Measurements from ENCODE around the gene ADAM17. TPM values are rescaled to one million over a fixed set of nuclear protein-coding genes. Genes with fewer than 3 reads are reported as not detected.
"Not testable (repeated sequence)": the region's sequence is repeated elsewhere in the genome, so short reads cannot be mapped to it uniquely, and the experiment has no call there.

The ADAM17 gene
- total RNA-seq, result 10 to 100 TPM; 24.0 to 24.7 TPM

GRCh38 chr2:9555297-9556120 lies at the start of gene ADAM17:
ADAM17 (minus strand) TSS chr2:9555830; CDS start chr2:9555605, 225 bp downstream.
- intact Hi-C loops (cut with micrococcal nuclease), result loop anchor here (1.0 to 2.0 kb wide), 4 partner anchors 76 to 567 kb away; partner anchors contain the start of gene RRM2
- Mint-ChIP-seq H3K4me3 (peak within 1 kb of the TSS; percentile 100), H3K27ac (peak within 1 kb of the TSS; percentile 98), H3K9me3 (no peaks in the 10 kb centered on the region), H3K27me3 (no peaks in the 10 kb centered on the region), H3K36me3 (peaks cover 8% of the 10 kb centered on the region), H3K4me1 (ENCODE audit: low read depth) (peaks cover 50% of the 10 kb centered on the region)
- POLR2A ChIA-PET, result interaction anchor here (0.6 to 3.3 kb wide), 31 partner anchors 10 to 489 kb away, joined by 3 to 38 read pairs (median 5); partner anchors contain the start of genes CPSF3, ITGB1BP1, TAF1B and YWHAQ
- CTCF ChIA-PET, result interaction anchor here (0.8 to 2.6 kb wide), 20 partner anchors 12 to 415 kb away, joined by 3 to 17 read pairs (median 4); partner anchors contain the start of genes CPSF3 and ITGB1BP1
- DNase-seq, result peak; percentile 93

- intact Hi-C loops (cut with micrococcal nuclease), result no loop called here
- Mint-ChIP-seq H3K27me3 (no peaks in the 10 kb centered on the region), H3K27ac (peak overlapping the region; percentile 33), H3K4me1 (ENCODE audit: low read depth) (peaks cover 58% of the 10 kb centered on the region), H3K9me3 (peaks cover 22% of the 10 kb centered on the region), H3K4me3 (no peak overlapping the region), H3K36me3 (peaks cover 56% of the 10 kb centered on the region)
- no peak for DNase-seq
- ChIA-PET POLR2A (interaction anchor here (1.3 kb wide), 1 partner anchor 47 kb away, joined by 3 read pairs; the partner anchor contains the start of gene ADAM17), CTCF (interaction anchor here (0.6 to 0.7 kb wide), 2 partner anchors 60 to 81 kb away, joined by 3 read pairs; no protein-coding TSS in a partner anchor)
Measured at GRCh38 chr2:9602412-9602811, 46.8 kb upstream of the ADAM17 start.

- ChIA-PET POLR2A (interaction anchor here (1.3 kb wide), 1 partner anchor 46 kb away, joined by 3 read pairs; the partner anchor contains the start of gene ADAM17), CTCF (no interaction called here)
- DNase-seq, result no peak
- H3K9me3 Mint-ChIP-seq, result peaks cover 22% of the 10 kb centered on the region
- H3K27me3 Mint-ChIP-seq, result no peaks in the 10 kb centered on the region
- intact Hi-C loops (cut with micrococcal nuclease), result no loop called here
- peaks cover 62% of the 10 kb centered on the region for H3K4me1 Mint-ChIP-seq (ENCODE audit: low read depth)
- H3K4me3 Mint-ChIP-seq, result no peak overlapping the region
- H3K27ac Mint-ChIP-seq, result no peak overlapping the region
- peaks cover 59% of the 10 kb centered on the region for H3K36me3 Mint-ChIP-seq
Measured at GRCh38 chr2:9601397-9601796, 45.8 kb upstream of the ADAM17 start.

GRCh38 chr2:9599430-9599829 lies 43.8 kb upstream of the ADAM17 start:
- Mint-ChIP-seq H3K27me3 (no peaks in the 10 kb centered on the region), H3K4me1 (ENCODE audit: low read depth) (peaks cover 65% of the 10 kb centered on the region), H3K9me3 (peaks cover 22% of the 10 kb centered on the region), H3K36me3 (peaks cover 50% of the 10 kb centered on the region), H3K4me3 (no peak overlapping the region), H3K27ac (peak overlapping the region; percentile 31)
- DNase-seq, result no peak
- CTCF ChIA-PET, result interaction anchor here (0.8 to 1.2 kb wide), 3 partner anchors 19 to 200 kb away, joined by 3 to 5 read pairs (median 4); no protein-coding TSS in a partner anchor
- POLR2A ChIA-PET, result interaction anchor here (0.8 to 1.8 kb wide), 2 partner anchors 31 to 110 kb away, joined by 3 to 6 read pairs; partner anchors contain the start of gene YWHAQ
- intact Hi-C loops (cut with micrococcal nuclease), result no loop called here

GRCh38 chr2:9596621-9597311 lies 41.1 kb upstream of the ADAM17 start:
- H3K4me3 Mint-ChIP-seq, result peak overlapping the region; percentile 55
- intact Hi-C loops (cut with micrococcal nuclease), result no loop called here
- peaks cover 46% of the 10 kb centered on the region for H3K36me3 Mint-ChIP-seq
- ChIA-PET POLR2A (interaction anchor here (1.2 to 3.8 kb wide), 6 partner anchors 11 to 157 kb away, joined by 3 to 32 read pairs (median 4); partner anchors contain the start of gene YWHAQ), CTCF (interaction anchor here (0.6 to 3.1 kb wide), 5 partner anchors 12 to 203 kb away, joined by 3 to 16 read pairs (median 6); partner anchors contain the start of gene ADAM17)
- H3K27me3 Mint-ChIP-seq, result no peaks in the 10 kb centered on the region
- H3K27ac Mint-ChIP-seq, result peak overlapping the region; percentile 85
- peaks cover 19% of the 10 kb centered on the region for H3K9me3 Mint-ChIP-seq
- peaks cover 72% of the 10 kb centered on the region for H3K4me1 Mint-ChIP-seq (ENCODE audit: low read depth)
- DNase-seq, result peak; percentile 23

- no peak for DNase-seq
- Mint-ChIP-seq H3K9me3 (peaks cover 19% of the 10 kb centered on the region), H3K4me1 (ENCODE audit: low read depth) (peaks cover 82% of the 10 kb centered on the region), H3K27ac (peak overlapping the region; percentile 85), H3K27me3 (no peaks in the 10 kb centered on the region), H3K36me3 (peaks cover 49% of the 10 kb centered on the region), H3K4me3 (peak overlapping the region; percentile 45)
- CTCF ChIA-PET, result interaction anchor here (1.3 to 3.1 kb wide), 6 partner anchors 8 to 116 kb away, joined by 4 to 16 read pairs (median 5); partner anchors contain the start of gene ADAM17
- intact Hi-C loops (cut with micrococcal nuclease), result loop anchor here (2.0 kb wide), 1 partner anchor 103 kb away; no protein-coding TSS in a partner anchor
- POLR2A ChIA-PET, result interaction anchor here (1.2 to 3.8 kb wide), 7 partner anchors 12 to 158 kb away, joined by 3 to 32 read pairs (median 5); partner anchors contain the start of gene YWHAQ
Measured at GRCh38 chr2:9595746-9596145, 40.1 kb upstream of the ADAM17 start.

GRCh38 chr2:9595256-9595655 lies 39.6 kb upstream of the ADAM17 start:
- Mint-ChIP-seq H3K36me3 (peaks cover 46% of the 10 kb centered on the region), H3K27ac (peak overlapping the region; percentile 85), H3K9me3 (peaks cover 16% of the 10 kb centered on the region), H3K4me1 (ENCODE audit: low read depth) (peaks cover 83% of the 10 kb centered on the region)
- ChIA-PET CTCF (interaction anchor here (0.7 to 3.1 kb wide), 12 partner anchors 9 to 206 kb away, joined by 3 to 16 read pairs (median 4); partner anchors contain the start of genes ADAM17 and YWHAQ), POLR2A (interaction anchor here (0.6 to 3.8 kb wide), 13 partner anchors 9 to 157 kb away, joined by 3 to 32 read pairs (median 5); partner anchors contain the start of genes ADAM17 and YWHAQ)
- DNase-seq, H3K4me3 Mint-ChIP-seq, H3K27me3 Mint-ChIP-seq: not testable (repeated sequence)
- intact Hi-C loops (cut with micrococcal nuclease), result loop anchor here (2.0 kb wide), 1 partner anchor 102 kb away; no protein-coding TSS in a partner anchor

GRCh38 chr2:9594366-9595054 lies 38.9 kb upstream of the ADAM17 start:
- Mint-ChIP-seq H3K36me3 (peaks cover 46% of the 10 kb centered on the region), H3K27me3 (no peaks in the 10 kb centered on the region), H3K4me1 (ENCODE audit: low read depth) (peaks cover 81% of the 10 kb centered on the region), H3K27ac (peak overlapping the region; percentile 83), H3K4me3 (no peak overlapping the region), H3K9me3 (peaks cover 8% of the 10 kb centered on the region)
- ChIA-PET CTCF (interaction anchor here (0.7 to 3.1 kb wide), 12 partner anchors 9 to 207 kb away, joined by 3 to 16 read pairs (median 4); partner anchors contain the start of genes ADAM17 and YWHAQ), POLR2A (interaction anchor here (0.6 to 3.8 kb wide), 13 partner anchors 9 to 158 kb away, joined by 3 to 32 read pairs (median 5); partner anchors contain the start of genes ADAM17 and YWHAQ)
- intact Hi-C loops (cut with micrococcal nuclease), result loop anchor here (1.0 to 2.0 kb wide), 9 partner anchors 14 to 159 kb away; no protein-coding TSS in a partner anchor
- no peak for DNase-seq

- Mint-ChIP-seq H3K9me3 (peaks cover 4% of the 10 kb centered on the region), H3K36me3 (peaks cover 40% of the 10 kb centered on the region), H3K4me3 (no peak overlapping the region), H3K4me1 (ENCODE audit: low read depth) (peaks cover 76% of the 10 kb centered on the region), H3K27me3 (no peaks in the 10 kb centered on the region), H3K27ac (peak overlapping the region; percentile 92)
- ChIA-PET CTCF (interaction anchor here (1.2 to 3.1 kb wide), 6 partner anchors 15 to 207 kb away, joined by 3 to 16 read pairs (median 4); partner anchors contain the start of genes ADAM17 and YWHAQ), POLR2A (interaction anchor here (0.8 to 3.8 kb wide), 10 partner anchors 12 to 118 kb away, joined by 3 to 32 read pairs (median 6); partner anchors contain the start of genes ADAM17 and YWHAQ)
- DNase-seq, result peak; percentile 30
- intact Hi-C loops (cut with micrococcal nuclease), result loop anchor here (1.0 to 2.0 kb wide), 9 partner anchors 14 to 159 kb away; no protein-coding TSS in a partner anchor
Measured at GRCh38 chr2:9593925-9594324, 38.3 kb upstream of the ADAM17 start.

GRCh38 chr2:9592699-9593098 lies 37.1 kb upstream of the ADAM17 start:
- Mint-ChIP-seq H3K4me1 (ENCODE audit: low read depth) (peaks cover 66% of the 10 kb centered on the region), H3K36me3 (peaks cover 35% of the 10 kb centered on the region), H3K27ac (peak overlapping the region; percentile 65), H3K9me3 (no peaks in the 10 kb centered on the region), H3K27me3 (no peaks in the 10 kb centered on the region), H3K4me3 (no peak overlapping the region)
- intact Hi-C loops (cut with micrococcal nuclease), result no loop called here
- no peak for DNase-seq
- ChIA-PET POLR2A (no interaction called here), CTCF (no interaction called here)

Data from activated CD4-positive, alpha-beta memory T cell treated with anti-CD3 and anti-CD28 coated beads for 36 hours (primary cell).